GM19035 (cell line): Measurements from ENCODE around the gene MTHFD2.
"Not testable (repeated sequence)": the region's sequence is repeated elsewhere in the genome, so short reads cannot be mapped to it uniquely, and the experiment has no call there.

ENCODE experiments used
- ATAC-seq: cut with Tn5 transposase; IDR thresholded peaks from one replicate; pipeline ENCODE4 v1.9.1; 2021; ENCODE audit not compliant: unreplicated experiment

Gene MTHFD2

DNA sequence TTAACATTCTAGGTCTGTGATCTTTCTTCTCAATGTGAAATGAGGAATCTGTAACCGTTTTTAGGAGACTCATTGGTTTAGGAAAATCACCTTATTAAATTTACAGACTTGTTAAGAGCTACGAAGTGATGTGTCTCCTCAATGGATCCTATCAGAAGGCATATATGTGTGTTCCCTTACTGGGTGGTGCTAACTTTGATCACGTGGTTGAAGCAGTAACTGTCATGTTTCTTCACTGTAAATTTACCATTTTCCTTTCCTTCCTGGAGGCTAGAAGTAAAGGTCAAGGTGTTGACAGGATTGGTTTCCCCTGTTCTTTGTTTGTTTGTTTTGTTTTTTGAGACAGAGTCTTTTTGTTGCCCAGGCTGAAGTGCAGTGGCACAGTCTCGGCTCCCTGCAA lies 1.4 kb upstream of the MTHFD2 start:
- ATAC-seq = no peak

GRCh38 chr2:74198023-74198460 lies 373 bp upstream of the MTHFD2 start:
- no peak for ATAC-seq

- no peak for ATAC-seq
Measured at GRCh38 chr2:74199275-74199701, 873 bp downstream of the MTHFD2 start.

DNA sequence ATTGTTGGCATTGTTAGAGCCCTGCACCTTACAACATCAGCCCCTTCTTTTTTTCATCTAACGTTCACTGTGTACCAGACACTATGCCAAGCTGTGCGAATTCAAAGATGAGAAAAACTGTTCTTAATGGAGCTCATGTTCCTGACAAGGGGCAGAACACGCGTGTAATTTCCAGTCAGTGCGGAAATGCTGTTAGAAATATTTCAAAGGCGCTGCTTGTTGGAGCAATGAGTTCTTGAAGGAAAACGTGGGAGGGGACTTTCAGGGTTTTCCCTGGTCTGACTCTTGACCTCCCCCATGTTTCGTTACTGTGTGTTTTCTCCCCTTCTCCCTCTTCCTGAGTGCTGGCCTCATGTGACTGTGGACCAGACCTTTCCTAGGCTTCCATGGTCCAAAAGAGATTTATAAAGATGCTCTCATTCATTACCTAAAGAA lies 1.5 kb downstream of the MTHFD2 start:
- no peak for ATAC-seq

GRCh38 chr2:74201196-74201595 lies 2.8 kb downstream of the MTHFD2 start:
- ATAC-seq = no peak

DNA sequence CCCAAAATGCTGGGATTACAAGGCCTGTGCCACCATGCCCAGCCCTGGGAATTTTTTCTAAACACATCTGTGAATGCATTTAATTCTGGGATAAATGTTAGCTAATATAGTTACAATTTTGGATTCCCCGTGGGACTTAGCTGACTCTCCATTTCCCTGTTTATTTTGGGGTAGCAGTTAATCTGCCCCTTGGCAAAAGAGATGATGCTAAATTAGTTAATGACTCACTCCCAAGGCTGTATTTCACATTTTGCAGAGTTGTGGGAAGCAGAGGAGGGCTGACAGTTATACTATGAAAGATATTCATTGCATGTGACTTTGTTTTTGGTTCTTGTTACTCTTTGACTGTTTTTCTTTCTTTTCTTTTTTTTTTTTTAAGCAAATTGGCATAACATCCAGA lies 3.2 kb downstream of the MTHFD2 start:
- no peak for ATAC-seq

GRCh38 chr2:74204436-74204835 lies 6.0 kb downstream of the MTHFD2 start:
- no peak for ATAC-seq

- ATAC-seq = no peak
Measured at GRCh38 chr2:74205113-74205512, 6.7 kb downstream of the MTHFD2 start.

DNA sequence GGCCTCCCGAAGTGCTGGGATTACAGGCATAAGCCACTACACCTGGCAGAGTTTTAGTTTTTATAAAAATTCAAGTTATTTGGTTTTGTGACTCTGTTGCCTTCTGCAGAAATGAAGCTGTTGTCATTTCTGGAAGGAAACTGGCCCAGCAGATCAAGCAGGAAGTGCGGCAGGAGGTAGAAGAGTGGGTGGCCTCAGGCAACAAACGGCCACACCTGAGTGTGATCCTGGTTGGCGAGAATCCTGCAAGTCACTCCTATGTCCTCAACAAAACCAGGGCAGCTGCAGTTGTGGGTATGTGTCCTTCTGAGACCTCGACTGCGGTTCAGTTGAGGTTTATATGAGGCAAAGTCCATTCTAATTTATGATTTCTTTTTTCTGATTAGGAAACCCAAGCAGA lies 7.2 kb downstream of the MTHFD2 start:
- no peak for ATAC-seq

DNA sequence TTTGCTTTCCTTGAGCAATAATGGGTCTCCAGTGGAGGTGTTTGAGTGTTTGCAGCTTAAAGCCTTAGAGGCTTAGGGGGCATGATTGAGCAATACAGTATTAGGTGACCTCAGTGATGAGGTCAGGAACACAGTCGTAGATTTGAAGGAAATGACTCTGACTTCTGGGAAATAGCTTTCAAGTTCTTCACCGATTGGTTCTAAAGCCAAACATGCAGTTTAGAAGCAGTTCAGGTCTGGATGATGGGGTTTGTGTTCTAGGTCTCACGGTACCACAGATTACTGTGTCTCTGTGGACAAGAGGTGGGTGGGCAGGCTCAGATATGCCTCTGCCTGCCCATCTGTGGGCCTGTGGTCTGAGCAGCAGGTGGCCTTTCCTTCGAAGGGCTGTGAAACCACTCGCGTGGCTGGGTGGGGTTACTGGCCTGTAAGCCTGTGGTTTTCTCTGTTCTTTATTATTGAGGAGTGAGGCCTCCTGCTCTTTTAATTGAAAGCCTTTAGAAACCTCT lies 7.8 kb downstream of the MTHFD2 start:
- peak; percentile 82 for ATAC-seq

DNA sequence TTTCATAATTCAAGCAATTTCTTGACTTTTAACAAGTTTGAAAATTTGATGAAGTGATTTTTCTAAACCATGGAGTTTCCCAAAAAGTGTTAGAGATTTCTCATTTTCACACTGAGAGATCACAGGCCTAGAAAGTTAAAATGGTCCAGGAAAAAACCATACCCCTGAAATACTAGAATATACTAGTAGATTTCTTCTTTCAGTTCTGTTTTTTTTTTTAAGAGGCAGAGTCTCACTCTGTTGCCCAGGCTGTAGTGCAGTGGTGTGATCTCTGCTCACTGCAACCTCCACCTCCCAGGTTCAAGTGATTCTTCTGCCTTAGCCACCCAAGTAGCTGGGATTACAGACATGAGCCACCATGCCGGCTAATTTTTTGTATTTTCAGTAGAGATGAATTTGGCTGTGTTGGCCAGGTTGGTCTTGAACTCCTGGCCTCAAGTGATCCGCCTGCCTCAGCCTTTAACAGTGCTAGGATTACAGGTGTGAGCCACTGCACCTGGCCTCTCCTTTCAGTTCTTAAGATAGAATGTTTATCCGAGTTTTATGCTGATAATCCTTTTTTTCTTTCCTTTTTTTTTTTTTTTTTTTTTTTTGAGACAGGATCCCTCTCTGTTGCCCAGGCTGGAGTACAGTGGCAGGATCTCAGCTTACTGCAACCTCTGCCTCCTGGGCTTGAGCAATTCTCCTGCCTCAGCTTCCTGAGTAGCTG lies 14.4 kb downstream of the MTHFD2 start:
- ATAC-seq = no peak

- not testable (repeated sequence) for ATAC-seq
Measured at GRCh38 chr2:74215771-74216170, 17.4 kb downstream of the MTHFD2 start.

GRCh38 chr2:74216642-74217041 lies 18.2 kb downstream of the MTHFD2 start:
- no peak for ATAC-seq

- ATAC-seq = no peak
Measured at GRCh38 chr2:74219846-74220486, 21.6 kb downstream of the MTHFD2 start.

DNA sequence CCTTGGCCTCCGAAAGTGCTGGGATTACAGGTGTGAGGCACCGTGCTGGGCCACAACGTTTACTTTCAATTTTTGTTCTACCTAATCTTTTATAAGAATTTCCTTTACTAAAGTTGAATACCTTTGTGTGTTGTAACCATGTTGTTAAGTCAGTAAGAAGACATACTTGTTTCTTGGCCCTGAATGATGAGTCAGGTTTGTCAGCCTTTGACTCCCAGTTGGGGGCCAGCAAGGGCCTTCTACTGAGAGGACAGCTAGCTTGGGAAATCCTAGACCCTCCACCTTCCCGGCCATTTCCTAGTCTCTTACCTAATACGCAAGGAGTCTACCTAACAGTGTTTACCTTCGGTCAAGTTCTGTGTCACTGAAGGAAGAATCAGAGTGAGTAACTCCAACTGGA lies 22.7 kb downstream of the MTHFD2 start:
- no peak for ATAC-seq

- ATAC-seq = no peak
Measured at GRCh38 chr2:74221604-74222299, 23.3 kb downstream of the MTHFD2 start.

DNA sequence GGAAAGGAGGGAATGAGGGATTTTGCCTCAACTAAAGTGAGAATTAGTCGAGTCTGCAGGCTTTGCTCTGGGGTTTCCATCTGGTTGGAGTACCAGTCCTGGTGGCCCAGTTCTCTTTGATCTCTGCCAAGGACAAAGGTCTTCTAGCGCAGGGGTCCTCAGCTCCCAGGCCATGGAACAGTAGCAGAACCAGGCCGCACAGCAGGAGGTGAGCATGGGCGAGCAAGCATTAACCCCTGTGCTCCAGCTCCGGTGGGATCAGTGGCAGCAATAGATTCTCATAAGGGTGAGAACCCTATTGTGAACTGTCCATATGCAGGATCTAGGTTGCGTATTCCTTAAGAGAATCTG lies 23.9 kb downstream of the MTHFD2 start:
- no peak for ATAC-seq

DNA sequence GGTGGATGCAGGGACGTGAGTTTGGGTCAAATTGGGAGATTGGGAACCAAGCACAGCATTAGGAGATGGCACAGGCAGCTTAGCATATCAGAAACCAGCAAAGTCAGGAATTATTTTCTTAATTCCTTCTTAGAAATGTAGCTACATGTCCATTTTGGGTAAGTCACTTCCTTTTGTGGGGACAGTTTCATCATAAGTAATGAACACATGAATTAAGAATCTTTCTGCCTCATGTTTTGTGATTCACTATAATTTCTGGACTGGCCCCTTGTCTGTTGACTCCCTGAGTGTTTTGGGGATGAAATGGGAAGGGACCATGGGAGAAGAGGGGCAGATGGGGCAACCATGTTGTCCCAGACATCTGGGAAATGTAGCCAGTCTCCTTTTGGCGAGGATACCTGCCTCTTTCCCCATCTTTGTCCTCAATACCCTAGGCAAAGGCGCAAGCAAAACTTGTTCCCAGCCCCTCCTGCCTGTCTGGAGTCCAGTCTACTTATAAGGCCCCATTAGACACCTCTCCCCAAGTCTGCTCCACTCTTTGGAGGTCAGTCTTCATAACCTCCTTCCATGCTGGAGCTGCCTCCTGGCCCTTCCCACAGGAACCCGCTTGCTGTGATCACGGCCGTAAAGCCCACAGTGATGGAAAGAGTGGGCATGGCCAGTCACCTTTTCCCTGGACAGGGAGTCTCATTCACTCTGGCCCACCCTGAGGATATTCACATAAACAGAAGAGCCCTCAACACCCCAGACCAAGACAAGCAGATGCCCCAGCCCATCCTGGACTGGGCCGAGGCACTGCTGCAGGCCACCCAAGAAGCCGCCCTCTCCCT lies 25.7 kb downstream of the MTHFD2 start:
- no peak for ATAC-seq

- no peak for ATAC-seq
Measured at GRCh38 chr2:74225698-74226459, 27.5 kb downstream of the MTHFD2 start.

- ATAC-seq = no peak
Measured at GRCh38 chr2:74226648-74227213, 28.3 kb downstream of the MTHFD2 start.
